K562 (cell line): ENCODE results near the gene FADS1. TPM values are rescaled to one million over a fixed set of nuclear protein-coding genes. Genes with fewer than 3 reads are reported as not detected.

Source experiments
- ETS1 ChIP-seq: conservative IDR thresholded peaks from 2 replicates; pipeline ENCODE4 v1.6.1; 2011; ENCODE audit warnings: low read depth, mild to moderate bottlenecking, low read length; ENCODE audit not compliant: control insufficient read depth
- KLF1 ChIP-seq: fragments of 450-650 bp; IDR thresholded peaks from 2 replicates; pipeline ENCODE4 v1.6.1; 2016; ENCODE audit warnings: missing genetic modification characterization, missing compliant biosample characterization
- MYC ChIP-seq, 2 experiments: fragments of 250-450 bp in 1 of 2; sonication (Bioruptor Pico) in 1 of 2; IDR thresholded peaks; 2 replicates each; pipeline versions ENCODE4 v1.5.1 to v1.6.1; 2012 to 2021; ENCODE audit warnings: low read depth in 2 of 2, borderline replicate concordance in 1 of 2, improper control_type of control experiment in 1 of 2, low read length in 1 of 2, mild to moderate bottlenecking in 1 of 2, moderate library complexity in 1 of 2
- THRB ChIP-seq: fragments of 450-650 bp; formaldehyde crosslinking; conservative IDR thresholded peaks from 2 replicates; pipeline ENCODE4 v1.4.0; 2022; ENCODE audit warnings: mild to moderate bottlenecking, missing genetic modification characterization
- polyA plus RNA-seq, 8 experiments: library from polyadenylated mRNA; depleted of rRNA in 4 of 8; stranded (reverse) in 5 of 8; unstranded in 3 of 8; fragments of >200 nt; fragmentation: Nextera tagmentation in 2 of 8; fragmentation: Illumina TruSeq in 1 of 8; extraction: Ambion mirVana in 2 of 8; extraction: Trizol in 1 of 8; gene quantifications; 2 replicates each; pipeline versions ENCODE4 v1.2.1 to v1.2.3, GENCODE V29; 2011 to 2014; ENCODE audit warnings: inconsistent platforms in 1 of 8, missing spikeins in 1 of 8
- total RNA-seq, 7 experiments: library from RNA; depleted of rRNA in 6 of 7; stranded (reverse); fragments of >200 nt in 6 of 7; fragmentation: Illumina TruSeq in 2 of 7; extraction: Trizol in 2 of 7; gene quantifications; 2 replicates each; pipeline versions ENCODE4 v1.2.1 to v1.2.3, GENCODE V29; 2011 to 2021; ENCODE audit warnings: low replicate concordance in 1 of 7
- TF ChIP-seq, protein P1 (sequence below): fragments of 450-650 bp; IDR thresholded peaks from 2 replicates; pipeline ENCODE4 v1.6.1; 2017; ENCODE audit warnings: mild to moderate bottlenecking, moderate library complexity

The FADS1 gene
- total and polyA plus RNA-seq, 9 of the 15 experiments (the other 6 are each of a cell fraction or from before 2014, with no cell fraction given) = 110 to 864 (median 364) TPM

DNA sequence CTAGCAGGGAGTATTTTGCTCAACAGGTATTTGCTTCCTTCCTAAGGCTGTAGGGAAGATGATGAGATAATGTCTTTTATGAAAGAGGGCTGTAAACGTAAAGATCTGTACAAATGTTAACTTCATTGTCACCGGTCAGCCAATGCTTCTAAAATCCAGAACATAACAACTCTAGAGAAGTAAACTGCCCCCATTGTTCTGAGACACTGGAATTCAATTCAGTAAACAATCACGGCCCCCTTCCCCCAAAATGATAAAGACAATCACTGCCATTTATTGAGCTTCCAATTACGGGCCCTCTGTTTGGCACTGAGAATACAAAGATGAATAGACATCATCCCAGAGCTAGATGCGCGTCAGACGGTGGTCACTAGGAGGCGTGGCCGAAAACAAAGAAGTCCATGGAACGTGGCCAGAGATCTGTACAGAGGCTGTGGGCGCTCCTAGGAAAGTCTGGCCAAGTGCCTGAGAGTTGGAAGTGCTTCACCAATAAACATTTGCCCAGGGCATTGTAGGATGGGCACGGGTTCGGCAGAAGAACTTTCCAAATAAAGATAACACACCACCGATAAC, 25.0 kb downstream of the FADS1 start (continued):
- TF ChIP-seq MYC (IDR thresholded peaks at IDR 0.05; ENCODE audit: low read depth, low read length) = peak; percentile 18; the same call in 1 of the 2 replicates
- no peak for TF ChIP-seq MYC (CRISPR knock-in tag; IDR thresholded peaks at IDR 0.05; ENCODE audit: borderline replicate concordance, low read depth)
- TF ChIP-seq ETS1 = 0 out of 2 replicates have a peak, but pooled peaks have one; percentile 10
- TF ChIP-seq THRB (CRISPR knock-in tag) = 0 out of 2 replicates have a peak, but pooled peaks have one; percentile 29
- TF ChIP-seq, protein P1, sequence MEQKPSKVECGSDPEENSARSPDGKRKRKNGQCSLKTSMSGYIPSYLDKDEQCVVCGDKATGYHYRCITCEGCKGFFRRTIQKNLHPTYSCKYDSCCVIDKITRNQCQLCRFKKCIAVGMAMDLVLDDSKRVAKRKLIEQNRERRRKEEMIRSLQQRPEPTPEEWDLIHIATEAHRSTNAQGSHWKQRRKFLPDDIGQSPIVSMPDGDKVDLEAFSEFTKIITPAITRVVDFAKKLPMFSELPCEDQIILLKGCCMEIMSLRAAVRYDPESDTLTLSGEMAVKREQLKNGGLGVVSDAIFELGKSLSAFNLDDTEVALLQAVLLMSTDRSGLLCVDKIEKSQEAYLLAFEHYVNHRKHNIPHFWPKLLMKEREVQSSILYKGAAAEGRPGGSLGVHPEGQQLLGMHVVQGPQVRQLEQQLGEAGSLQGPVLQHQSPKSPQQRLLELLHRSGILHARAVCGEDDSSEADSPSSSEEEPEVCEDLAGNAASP = no peak
- TF ChIP-seq KLF1 = no peak
